Measurements from ENCODE around the gene TCHH.

Gene TCHH, protein sequence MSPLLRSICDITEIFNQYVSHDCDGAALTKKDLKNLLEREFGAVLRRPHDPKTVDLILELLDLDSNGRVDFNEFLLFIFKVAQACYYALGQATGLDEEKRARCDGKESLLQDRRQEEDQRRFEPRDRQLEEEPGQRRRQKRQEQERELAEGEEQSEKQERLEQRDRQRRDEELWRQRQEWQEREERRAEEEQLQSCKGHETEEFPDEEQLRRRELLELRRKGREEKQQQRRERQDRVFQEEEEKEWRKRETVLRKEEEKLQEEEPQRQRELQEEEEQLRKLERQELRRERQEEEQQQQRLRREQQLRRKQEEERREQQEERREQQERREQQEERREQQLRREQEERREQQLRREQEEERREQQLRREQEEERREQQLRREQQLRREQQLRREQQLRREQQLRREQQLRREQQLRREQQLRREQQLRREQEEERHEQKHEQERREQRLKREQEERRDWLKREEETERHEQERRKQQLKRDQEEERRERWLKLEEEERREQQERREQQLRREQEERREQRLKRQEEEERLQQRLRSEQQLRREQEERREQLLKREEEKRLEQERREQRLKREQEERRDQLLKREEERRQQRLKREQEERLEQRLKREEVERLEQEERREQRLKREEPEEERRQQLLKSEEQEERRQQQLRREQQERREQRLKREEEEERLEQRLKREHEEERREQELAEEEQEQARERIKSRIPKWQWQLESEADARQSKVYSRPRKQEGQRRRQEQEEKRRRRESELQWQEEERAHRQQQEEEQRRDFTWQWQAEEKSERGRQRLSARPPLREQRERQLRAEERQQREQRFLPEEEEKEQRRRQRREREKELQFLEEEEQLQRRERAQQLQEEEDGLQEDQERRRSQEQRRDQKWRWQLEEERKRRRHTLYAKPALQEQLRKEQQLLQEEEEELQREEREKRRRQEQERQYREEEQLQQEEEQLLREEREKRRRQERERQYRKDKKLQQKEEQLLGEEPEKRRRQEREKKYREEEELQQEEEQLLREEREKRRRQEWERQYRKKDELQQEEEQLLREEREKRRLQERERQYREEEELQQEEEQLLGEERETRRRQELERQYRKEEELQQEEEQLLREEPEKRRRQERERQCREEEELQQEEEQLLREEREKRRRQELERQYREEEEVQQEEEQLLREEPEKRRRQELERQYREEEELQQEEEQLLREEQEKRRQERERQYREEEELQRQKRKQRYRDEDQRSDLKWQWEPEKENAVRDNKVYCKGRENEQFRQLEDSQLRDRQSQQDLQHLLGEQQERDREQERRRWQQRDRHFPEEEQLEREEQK (N-terminal part only)

DNA sequence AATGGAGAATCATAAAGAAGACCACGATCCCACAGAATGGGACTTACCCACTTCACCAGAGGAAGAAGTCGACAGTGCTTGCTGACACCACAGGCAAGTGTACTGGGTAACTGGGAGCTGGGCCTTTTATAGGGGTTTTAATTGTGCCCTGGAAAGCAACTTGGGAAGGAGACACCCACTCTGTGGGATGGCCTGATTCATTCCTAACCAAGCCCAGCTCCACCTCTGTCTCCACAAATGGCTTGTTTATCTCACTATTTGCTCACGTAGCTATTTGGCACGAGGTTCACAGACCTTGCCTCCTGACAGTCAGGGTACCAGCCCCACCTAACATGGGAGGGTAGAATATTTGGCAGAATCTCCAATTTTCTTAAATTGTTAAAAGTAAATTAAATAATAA lies at the start of gene TCHH:
TSS of gene TCHH (minus strand) at position 101 of the 400 bp plus-strand sequence. CDS start 1,364 bp downstream, outside the sequence.
- no peak for TF ChIP-seq ZFX (IDR thresholded peaks at IDR 0.05; ENCODE audit: borderline replicate concordance)
- TF ChIP-seq, protein P1, sequence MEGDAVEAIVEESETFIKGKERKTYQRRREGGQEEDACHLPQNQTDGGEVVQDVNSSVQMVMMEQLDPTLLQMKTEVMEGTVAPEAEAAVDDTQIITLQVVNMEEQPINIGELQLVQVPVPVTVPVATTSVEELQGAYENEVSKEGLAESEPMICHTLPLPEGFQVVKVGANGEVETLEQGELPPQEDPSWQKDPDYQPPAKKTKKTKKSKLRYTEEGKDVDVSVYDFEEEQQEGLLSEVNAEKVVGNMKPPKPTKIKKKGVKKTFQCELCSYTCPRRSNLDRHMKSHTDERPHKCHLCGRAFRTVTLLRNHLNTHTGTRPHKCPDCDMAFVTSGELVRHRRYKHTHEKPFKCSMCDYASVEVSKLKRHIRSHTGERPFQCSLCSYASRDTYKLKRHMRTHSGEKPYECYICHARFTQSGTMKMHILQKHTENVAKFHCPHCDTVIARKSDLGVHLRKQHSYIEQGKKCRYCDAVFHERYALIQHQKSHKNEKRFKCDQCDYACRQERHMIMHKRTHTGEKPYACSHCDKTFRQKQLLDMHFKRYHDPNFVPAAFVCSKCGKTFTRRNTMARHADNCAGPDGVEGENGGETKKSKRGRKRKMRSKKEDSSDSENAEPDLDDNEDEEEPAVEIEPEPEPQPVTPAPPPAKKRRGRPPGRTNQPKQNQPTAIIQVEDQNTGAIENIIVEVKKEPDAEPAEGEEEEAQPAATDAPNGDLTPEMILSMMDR (IDR thresholded peaks at IDR 0.05), result no peak
- H3K27ac ChIP-seq, result no peak within 1 kb of the TSS

DNA sequence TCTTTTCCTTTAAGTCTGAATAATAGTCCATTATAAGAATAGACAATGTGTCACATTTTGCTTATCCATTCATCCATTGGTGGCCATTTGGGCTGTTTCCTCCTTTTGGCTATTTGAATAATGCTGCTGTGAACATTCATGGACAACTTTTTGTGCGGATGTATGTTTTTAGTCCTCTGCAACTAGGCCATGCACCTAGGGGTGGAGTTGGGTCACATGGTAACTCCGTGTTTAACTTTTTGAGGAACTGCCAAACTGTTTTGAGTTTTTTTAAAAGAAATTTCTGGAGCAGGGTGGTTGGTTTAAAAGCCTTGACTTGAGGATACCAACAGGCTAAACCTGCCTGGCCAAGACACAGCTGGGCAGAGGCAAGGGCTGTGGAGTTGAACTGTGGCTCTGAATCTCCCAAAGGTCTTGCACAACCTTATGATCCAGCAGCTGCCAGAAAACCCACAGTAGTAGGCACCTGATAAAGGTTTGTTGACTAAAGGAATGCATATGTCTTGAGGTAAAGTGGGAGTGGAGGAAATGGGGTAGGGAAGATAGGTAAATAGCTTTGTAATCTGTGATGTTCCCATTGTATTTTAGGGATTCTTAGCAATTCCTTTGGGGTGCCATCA lies 49.4 kb upstream of the TCHH start:
- TF ChIP-seq, protein P1 (IDR thresholded peaks at IDR 0.05), result no peak

DNA sequence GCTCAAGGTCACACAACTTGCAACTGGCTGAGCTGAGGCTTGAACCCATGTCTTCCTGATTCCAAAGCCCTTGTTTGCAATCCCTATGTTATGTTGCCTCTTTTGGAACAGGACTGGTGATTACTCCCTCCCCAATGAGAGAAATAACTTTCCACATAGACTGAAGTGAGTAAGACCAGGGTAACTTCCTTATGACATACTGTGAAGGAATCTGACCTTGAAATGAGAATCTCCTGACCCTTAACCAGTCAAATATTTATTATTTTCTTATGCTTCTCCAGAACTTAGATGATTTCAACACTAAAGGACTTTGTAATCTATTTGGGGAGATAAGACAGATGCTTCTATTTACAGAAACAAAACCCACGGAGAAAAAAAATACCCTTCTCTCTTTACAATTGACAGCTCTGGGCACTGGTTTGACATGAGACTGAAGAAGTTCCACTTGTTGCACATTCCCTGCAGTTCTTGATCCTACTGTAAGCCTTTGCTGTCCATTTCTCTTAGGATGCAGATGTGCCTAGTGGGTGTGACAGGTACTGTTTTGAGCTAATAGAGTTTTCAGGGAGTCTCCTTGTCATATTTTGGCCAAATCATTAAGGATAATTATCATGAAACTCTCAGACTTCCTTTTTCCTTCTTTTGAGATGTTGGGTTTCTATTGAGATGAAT lies 47.7 kb upstream of the TCHH start:
- TF ChIP-seq, protein P1 (IDR thresholded peaks at IDR 0.05), result no peak
- TF ChIP-seq ZFX (IDR thresholded peaks at IDR 0.05; ENCODE audit: borderline replicate concordance), result no peak
- H3K27ac ChIP-seq, result no peak overlapping the region

More for the DNA sequence above, 49.4 kb upstream of the TCHH start:
- no peak overlapping the region for H3K27ac ChIP-seq

DNA sequence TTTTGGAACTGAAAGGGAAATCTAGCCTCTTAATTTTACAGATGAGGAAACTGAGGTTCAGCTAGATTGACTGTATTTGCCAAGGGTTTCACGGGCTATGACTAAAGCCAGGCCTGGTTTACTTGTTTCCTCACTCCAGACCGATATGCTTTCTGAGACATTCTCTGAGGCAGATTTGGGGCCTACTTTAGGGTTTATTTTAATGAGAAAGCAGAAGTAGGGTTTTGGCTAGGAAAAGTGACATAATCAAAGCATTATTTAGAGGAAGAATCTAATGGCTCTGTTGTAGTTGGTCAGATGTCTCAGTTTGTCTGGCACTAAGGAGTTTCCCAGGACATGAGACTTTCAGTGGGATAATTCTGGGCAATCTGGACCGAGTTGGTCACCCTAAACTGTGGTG lies 45.3 kb upstream of the TCHH start:
- no peak overlapping the region for H3K27ac ChIP-seq
- no peak for TF ChIP-seq ZFX (IDR thresholded peaks at IDR 0.05; ENCODE audit: borderline replicate concordance)
- TF ChIP-seq, protein P1 (IDR thresholded peaks at IDR 0.05), result no peak

DNA sequence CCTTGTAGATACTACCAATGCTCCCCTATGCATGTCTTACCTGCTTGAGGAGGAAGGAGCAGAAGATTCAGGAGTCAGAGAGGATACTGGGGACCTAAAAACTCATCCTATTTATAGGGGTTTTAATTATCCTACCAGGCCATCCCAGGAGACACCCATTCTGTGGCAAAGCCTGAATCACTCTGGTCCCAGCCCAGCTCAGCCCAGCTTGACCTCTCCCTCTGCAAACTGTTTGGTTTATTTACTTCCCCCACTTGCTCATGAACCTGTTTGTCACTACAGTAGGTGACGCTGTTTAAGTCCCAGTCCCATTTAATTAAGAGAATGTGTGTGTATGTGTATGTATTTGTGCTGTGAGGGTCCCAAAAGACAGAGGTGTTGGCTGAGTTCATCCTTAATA lies 43.9 kb upstream of the TCHH start, which contains the start of gene RPTN:
TSS of gene RPTN (minus strand) at position 85 of the 400 bp plus-strand sequence. CDS start 1,339 bp downstream, outside the sequence.
- no peak within 1 kb of the TSS for H3K27ac ChIP-seq

More for the DNA sequence above, 43.9 kb upstream of the TCHH start, which contains the start of gene RPTN:
- TF ChIP-seq ZFX (IDR thresholded peaks at IDR 0.05; ENCODE audit: borderline replicate concordance), result no peak
- TF ChIP-seq, protein P1 (IDR thresholded peaks at IDR 0.05), result no peak

Measured in 22Rv1 (cell line).